ENCODE data around the gene KCNIP4. TPM values are rescaled to one million over a fixed set of nuclear protein-coding genes. Genes with fewer than 3 reads are reported as not detected.

Gene KCNIP4
- total and polyA plus RNA-seq, 2 of the 4 experiments (the other 2 are of a cell fraction): not detected

DNA sequence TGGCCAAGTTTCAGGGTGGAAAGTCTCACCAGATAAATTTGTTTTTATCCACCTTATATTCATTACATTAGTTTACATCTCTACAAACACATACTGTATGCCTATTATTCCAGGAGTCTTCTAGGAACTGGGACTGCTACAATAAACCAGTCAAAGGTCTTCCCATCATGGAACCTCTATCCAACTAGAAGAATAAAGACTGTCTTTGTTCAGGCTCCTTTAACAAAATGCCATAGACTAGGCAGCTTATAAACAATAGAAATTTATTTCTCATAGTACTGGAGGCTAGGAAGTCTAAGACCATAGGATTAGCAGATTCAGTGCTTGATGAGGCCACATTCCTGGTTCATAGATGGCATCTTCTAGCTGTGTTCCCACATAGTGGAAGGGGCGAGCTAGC is 1186.7 kb downstream of the KCNIP4 start:
- Histone ChIP-seq H4K5ac (ENCODE audit: low read depth, low read length) (no peak overlapping the region), H2AFZ (replicated peaks; ENCODE audit: low read length, poor library complexity) (no peak overlapping the region), H2BK5ac (ENCODE audit: low read depth, low read length, poor library complexity, severe bottlenecking) (no peak overlapping the region), H3K79me1 (ENCODE audit: low read depth in 1 of 2, low read length in 2 of 2) (no peaks in the 10 kb centered on the region), H3K9me3 (ENCODE audit: control insufficient read depth, insufficient read depth, low read length) (no peaks in the 10 kb centered on the region), H3K27me3 (ENCODE audit: control insufficient read depth, insufficient read depth, low read length) (no peaks in the 10 kb centered on the region), H2BK20ac (ENCODE audit: low read depth, low read length) (no peak overlapping the region), H3K23ac (ENCODE audit: low read depth, low read length) (no peak overlapping the region), H3K18ac (ENCODE audit: low read depth, low read length) (no peak overlapping the region), H3K56ac (ENCODE audit: extremely low read depth, insufficient read depth, low read length) (no peak overlapping the region), H3K14ac (replicated peaks; ENCODE audit: low read depth, low read length) (no peak overlapping the region), H2AK9ac (replicated peaks; ENCODE audit: low read depth, low read length, poor library complexity) (no peak overlapping the region), H3K4me2 (ENCODE audit: low read depth, low read length) (no peak overlapping the region), H3K36me3 (ENCODE audit: control insufficient read depth, insufficient read depth, low read length) (no peaks in the 10 kb centered on the region; the same call in 1 of the 2 replicates), H2BK15ac (ENCODE audit: low read depth, low read length) (no peak overlapping the region), H3K4me1 (ENCODE audit: control insufficient read depth, insufficient read depth, low read length) (no peaks in the 10 kb centered on the region), H3K9me1 (ENCODE audit: insufficient read depth, low read length) (no peaks in the 10 kb centered on the region), H3K9ac (ENCODE audit: low read depth, low read length) (no peak overlapping the region), H4K20me1 (ENCODE audit: insufficient read depth, low read length) (no peaks in the 10 kb centered on the region), H2BK120ac (ENCODE audit: low read depth, low read length) (no peak overlapping the region), H4K91ac (ENCODE audit: insufficient read depth, low read depth, low read length) (no peak overlapping the region), H3K4ac (ENCODE audit: low read depth, low read length) (no peak overlapping the region), H4K8ac (ENCODE audit: low read depth in 2 of 2, low read length in 2 of 2) (no peak overlapping the region), H3K4me3 (ENCODE audit: insufficient read depth, low read depth, low read length) (no peak overlapping the region), H2AK5ac (ENCODE audit: low read depth, low read length) (no peak overlapping the region), H3K27ac (ENCODE audit: insufficient read depth, low read length) (no peak overlapping the region)
- no CpG with 5 or more reads among the region's 1 CpG for WGBS, 2 experiments (ENCODE audit: extremely low coverage in 2 of 2, insufficient read length in 1 of 2)
- CTCF ChIA-PET: no interaction called here
- DNase-seq: no peak
- in situ Hi-C loops (cut with MboI; ENCODE audit: low sequenced_read_pairs): no loop called here
- intact Hi-C loops (cut with micrococcal nuclease): no loop called here
- BruUV-seq (replicated peaks): no TSS peak
- TF ChIP-seq RAD21 (IDR thresholded peaks at IDR 0.05; ENCODE audit: low read length) (no peak), SMC3 (IDR thresholded peaks at IDR 0.05; ENCODE audit: low read depth, low read length) (no peak), MXI1 (IDR thresholded peaks at IDR 0.05; ENCODE audit: borderline replicate concordance, low read depth, low read length) (no peak)
- ATAC-seq (ENCODE audit: low read depth): no peak
- POLR2A ChIA-PET (ENCODE audit: unreplicated experiment): no interaction called here
- dilution Hi-C loops (cut with HindIII; ENCODE audit: low sequenced_read_pairs, unreplicated experiment): no loop called here
